IPS-15b (cell line): Measurements from ENCODE around the gene SMARCD3.

Experiments
- H3K27me3 ChIP-seq: one replicate; pipeline ENCODE4 v1.6.1; 2013; ENCODE audit warnings: low read length; ENCODE audit not compliant: control insufficient read depth, insufficient read depth
- H3K36me3 ChIP-seq: one replicate; pipeline ENCODE4 v1.6.1; 2013; ENCODE audit warnings: low read length; ENCODE audit not compliant: control insufficient read depth, insufficient read depth
- H3K4me1 ChIP-seq: one replicate; pipeline ENCODE4 v1.6.1; 2013; ENCODE audit warnings: mild to moderate bottlenecking, low read length; ENCODE audit not compliant: control insufficient read depth, insufficient read depth
- H3K4me3 ChIP-seq: one replicate; pipeline ENCODE4 v1.5.1; 2013; ENCODE audit warnings: low read depth, low read length
- H3K9ac ChIP-seq: one replicate; pipeline ENCODE4 v1.6.1; 2013; ENCODE audit warnings: low read depth, mild to moderate bottlenecking, low read length
- H3K9me3 ChIP-seq: one replicate; pipeline ENCODE4 v1.6.1; 2013; ENCODE audit warnings: mild to moderate bottlenecking, low read length; ENCODE audit not compliant: control insufficient read depth, insufficient read depth

SMARCD3 gene

DNA sequence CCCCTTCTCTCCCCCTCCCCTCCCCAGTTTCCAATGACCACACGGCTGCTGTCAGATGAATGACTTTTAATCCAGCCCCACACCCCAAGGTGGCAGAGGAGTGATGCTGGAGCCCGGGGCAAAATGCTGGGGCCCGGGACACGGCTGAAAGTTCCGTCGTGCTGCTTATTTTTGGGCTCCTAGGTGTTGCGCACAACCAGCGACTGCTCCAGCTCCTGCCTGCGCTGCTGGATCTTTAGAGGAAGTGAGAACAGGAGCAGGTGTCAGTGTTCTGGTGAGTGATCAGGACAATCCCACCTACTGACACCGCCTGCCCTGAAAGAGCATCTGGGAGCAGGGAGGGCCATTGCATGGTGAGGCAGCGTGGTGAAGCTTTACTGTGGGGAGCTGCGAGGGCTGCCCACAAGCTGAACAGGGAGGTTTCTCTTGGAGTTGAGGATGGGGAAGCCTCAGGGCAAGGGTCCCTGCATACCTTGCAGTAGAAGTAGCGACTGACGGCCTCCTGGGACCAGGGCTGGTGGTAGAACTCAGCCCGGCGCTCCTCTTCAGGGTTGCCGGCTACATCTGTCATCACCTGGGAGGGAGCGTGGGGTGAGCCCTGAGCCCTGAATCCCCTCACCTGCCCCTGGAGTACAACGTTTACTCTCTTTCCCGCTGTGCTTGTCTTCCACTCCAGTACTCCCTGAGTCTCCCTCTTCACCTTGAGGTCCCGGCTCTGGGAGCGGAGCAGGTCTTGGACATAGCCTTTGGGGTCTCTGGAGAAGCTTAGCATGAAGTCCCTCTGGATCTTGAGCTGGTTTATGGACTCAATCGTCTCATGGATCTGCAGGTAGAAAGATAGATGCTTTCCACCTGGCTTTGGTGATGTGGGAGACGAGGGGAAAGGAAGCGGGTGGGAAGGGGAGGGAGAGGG lies 9.3 kb downstream of the SMARCD3 start:
- no peaks in the 10 kb centered on the region for H3K9me3 ChIP-seq
- H3K4me3 ChIP-seq, result no peak overlapping the region
- peaks cover 7% of the 10 kb centered on the region for H3K4me1 ChIP-seq
- H3K9ac ChIP-seq, result no peak overlapping the region
- peaks cover 22% of the 10 kb centered on the region for H3K36me3 ChIP-seq
- peaks cover 8% of the 10 kb centered on the region for H3K27me3 ChIP-seq

DNA sequence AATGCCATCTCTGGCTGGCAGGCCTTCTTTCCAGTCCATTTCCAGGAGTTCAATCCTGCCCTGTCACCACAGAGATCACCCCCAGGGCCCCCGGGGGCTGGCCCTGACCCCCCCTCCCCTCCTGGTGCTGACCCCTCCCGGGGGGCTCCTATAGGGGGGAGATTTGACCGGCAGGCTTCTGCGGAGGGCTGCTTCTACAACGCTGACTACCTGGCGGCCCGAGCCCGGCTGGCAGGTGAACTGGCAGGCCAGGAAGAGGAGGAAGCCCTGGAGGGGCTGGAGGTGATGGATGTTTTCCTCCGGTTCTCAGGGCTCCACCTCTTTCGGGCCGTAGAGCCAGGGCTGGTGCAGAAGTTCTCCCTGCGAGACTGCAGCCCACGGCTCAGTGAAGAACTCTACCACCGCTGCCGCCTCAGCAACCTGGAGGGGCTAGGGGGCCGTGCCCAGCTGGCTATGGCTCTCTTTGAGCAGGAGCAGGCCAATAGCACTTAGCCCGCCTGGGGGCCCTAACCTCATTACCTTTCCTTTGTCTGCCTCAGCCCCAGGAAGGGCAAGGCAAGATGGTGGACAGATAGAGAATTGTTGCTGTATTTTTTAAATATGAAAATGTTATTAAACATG lies 10.2 kb downstream of the SMARCD3 start:
- Histone ChIP-seq H3K4me1 (peaks cover 6% of the 10 kb centered on the region), H3K9me3 (no peaks in the 10 kb centered on the region), H3K36me3 (peaks cover 22% of the 10 kb centered on the region), H3K4me3 (no peak overlapping the region), H3K27me3 (peaks cover 4% of the 10 kb centered on the region), H3K9ac (no peak overlapping the region)

- Histone ChIP-seq H3K27me3 (no peaks in the 10 kb centered on the region), H3K4me1 (peaks cover 3% of the 10 kb centered on the region), H3K36me3 (peaks cover 22% of the 10 kb centered on the region), H3K9ac (no peak overlapping the region), H3K9me3 (no peaks in the 10 kb centered on the region), H3K4me3 (no peak overlapping the region)
Measured at GRCh38 chr7:151237244-151238189, 11.0 kb downstream of the SMARCD3 start.

- Histone ChIP-seq H3K4me3 (no peak overlapping the region), H3K9ac (no peak overlapping the region), H3K9me3 (no peaks in the 10 kb centered on the region), H3K27me3 (no peaks in the 10 kb centered on the region), H3K36me3 (peaks cover 22% of the 10 kb centered on the region), H3K4me1 (peaks cover 3% of the 10 kb centered on the region)
Measured at GRCh38 chr7:151236406-151236805, 12.1 kb downstream of the SMARCD3 start.

GRCh38 chr7:151235091-151235787 lies 13.3 kb downstream of the SMARCD3 start:
- peaks cover 3% of the 10 kb centered on the region for H3K4me1 ChIP-seq
- H3K4me3 ChIP-seq, result no peak overlapping the region
- peaks cover 22% of the 10 kb centered on the region for H3K36me3 ChIP-seq
- H3K27me3 ChIP-seq, result no peaks in the 10 kb centered on the region
- H3K9me3 ChIP-seq, result no peaks in the 10 kb centered on the region
- H3K9ac ChIP-seq, result no peak overlapping the region

DNA sequence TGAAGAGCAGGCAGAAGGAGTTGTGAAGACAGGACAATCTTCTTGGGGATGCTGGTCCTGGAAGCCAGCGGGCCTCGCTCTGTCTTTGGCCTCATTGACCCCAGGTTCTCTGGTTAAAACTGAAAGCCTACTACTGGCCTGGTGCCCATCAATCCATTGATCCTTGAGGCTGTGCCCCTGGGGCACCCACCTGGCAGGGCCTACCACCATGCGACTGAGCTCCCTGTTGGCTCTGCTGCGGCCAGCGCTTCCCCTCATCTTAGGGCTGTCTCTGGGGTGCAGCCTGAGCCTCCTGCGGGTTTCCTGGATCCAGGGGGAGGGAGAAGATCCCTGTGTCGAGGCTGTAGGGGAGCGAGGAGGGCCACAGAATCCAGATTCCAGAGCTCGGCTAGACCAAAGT lies 14.7 kb downstream of the SMARCD3 start:
- Histone ChIP-seq H3K9ac (peak overlapping the region; percentile 85), H3K4me3 (peak overlapping the region; percentile 79), H3K9me3 (no peaks in the 10 kb centered on the region), H3K4me1 (peaks cover 3% of the 10 kb centered on the region), H3K27me3 (no peaks in the 10 kb centered on the region), H3K36me3 (peaks cover 22% of the 10 kb centered on the region)

DNA sequence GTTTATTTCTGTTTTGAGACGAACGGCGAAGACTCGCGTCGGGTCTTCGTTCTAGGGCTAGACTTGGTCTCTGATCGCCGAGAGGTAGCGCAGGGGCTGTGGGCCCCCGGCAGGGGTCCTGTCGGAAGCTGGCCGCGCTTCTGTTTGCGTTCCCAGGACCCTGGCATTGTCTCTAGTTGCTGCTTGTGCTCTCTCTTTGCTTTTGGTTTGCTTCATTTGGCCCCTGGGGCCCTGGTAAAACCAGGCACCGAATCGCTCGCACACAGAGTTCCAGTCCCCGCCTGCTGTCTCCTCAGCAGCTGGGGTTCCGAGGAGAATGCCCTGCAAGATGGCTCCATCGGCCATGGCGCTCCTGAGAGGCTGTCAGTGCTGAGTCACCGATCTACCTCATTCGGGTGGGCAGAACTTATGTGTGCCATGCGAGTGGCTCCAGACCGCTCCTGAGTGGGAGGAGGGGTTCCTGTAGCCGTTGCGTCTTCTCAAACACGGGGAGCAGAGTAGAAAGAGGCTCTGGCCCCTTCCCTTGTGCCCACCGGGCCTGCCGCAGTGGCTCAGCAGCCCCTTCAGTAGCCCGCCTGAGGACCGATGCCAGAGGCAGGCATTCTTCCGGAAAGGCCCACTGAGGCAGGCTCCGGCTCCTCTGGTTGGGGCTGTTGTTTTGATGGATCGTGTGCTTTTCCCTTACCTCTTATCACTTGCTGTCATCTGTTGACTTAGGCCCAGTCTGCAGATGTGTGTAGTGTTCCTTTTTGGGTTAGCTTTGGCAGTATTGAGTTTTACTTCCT lies 15.4 kb downstream of the SMARCD3 start:
- Histone ChIP-seq H3K27me3 (no peaks in the 10 kb centered on the region), H3K36me3 (peaks cover 22% of the 10 kb centered on the region), H3K4me3 (peak overlapping the region; percentile 79), H3K9ac (peak overlapping the region; percentile 85), H3K9me3 (no peaks in the 10 kb centered on the region), H3K4me1 (peaks cover 3% of the 10 kb centered on the region)

DNA sequence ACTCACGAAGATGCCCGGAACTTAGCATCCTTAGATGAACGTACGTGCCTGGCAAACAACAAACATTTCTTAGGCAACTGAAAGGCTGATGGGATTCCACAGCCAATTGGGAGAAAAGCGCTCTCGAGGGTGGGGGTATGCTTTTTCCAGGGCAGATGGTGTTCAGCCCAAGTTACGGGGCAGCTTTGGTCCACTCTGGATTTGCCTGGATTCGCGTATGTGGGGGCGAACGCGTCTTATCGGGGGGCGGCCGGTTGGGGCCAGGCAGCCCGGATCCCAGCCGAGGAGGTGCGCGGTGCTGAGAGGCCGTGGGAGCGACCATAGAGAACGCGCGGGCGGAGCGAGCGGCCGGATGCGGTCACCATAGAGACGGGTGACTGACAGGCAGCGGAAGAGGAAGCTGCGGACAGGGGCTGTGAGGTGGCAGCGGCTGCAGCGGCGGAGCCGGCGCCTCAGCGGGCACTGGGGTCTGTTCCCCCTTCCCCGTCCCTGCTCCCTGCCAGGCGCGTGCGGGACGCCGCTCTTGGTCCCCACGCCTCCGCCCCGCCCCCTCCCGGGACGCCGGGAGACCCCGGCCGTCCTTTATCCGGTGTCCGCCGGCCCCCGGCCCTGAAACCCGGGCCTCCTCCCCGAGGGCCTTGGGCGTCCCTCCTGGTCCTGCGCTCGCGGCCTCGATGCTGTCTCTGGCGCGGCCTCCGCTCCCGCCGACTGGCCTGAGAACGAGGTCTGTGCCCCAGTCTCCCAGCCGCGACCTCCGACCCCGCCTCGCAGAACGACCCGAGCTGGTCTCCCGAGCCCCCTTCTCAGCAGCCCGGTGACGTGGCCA lies 16.2 kb downstream of the SMARCD3 start, which contains the start of gene CHPF2:
Gene CHPF2, plus strand, starts transcription at position 393 of the 826 bp plus-strand sequence. CDS start 1,529 bp downstream, outside the sequence.
- Histone ChIP-seq H3K4me3 (peak within 1 kb of the TSS; percentile 79), H3K9ac (peak within 1 kb of the TSS; percentile 85), H3K36me3 (peaks cover 17% of the 10 kb centered on the region), H3K4me1 (peaks cover 5% of the 10 kb centered on the region), H3K27me3 (no peaks in the 10 kb centered on the region), H3K9me3 (no peaks in the 10 kb centered on the region)

- no peaks in the 10 kb centered on the region for H3K9me3 ChIP-seq
- H3K27me3 ChIP-seq, result no peaks in the 10 kb centered on the region
- H3K4me3 ChIP-seq, result no peak overlapping the region
- H3K36me3 ChIP-seq, result peaks cover 11% of the 10 kb centered on the region
- peaks cover 6% of the 10 kb centered on the region for H3K4me1 ChIP-seq
- no peak overlapping the region for H3K9ac ChIP-seq
Measured at GRCh38 chr7:151231080-151231479, 17.4 kb downstream of the SMARCD3 start.

DNA sequence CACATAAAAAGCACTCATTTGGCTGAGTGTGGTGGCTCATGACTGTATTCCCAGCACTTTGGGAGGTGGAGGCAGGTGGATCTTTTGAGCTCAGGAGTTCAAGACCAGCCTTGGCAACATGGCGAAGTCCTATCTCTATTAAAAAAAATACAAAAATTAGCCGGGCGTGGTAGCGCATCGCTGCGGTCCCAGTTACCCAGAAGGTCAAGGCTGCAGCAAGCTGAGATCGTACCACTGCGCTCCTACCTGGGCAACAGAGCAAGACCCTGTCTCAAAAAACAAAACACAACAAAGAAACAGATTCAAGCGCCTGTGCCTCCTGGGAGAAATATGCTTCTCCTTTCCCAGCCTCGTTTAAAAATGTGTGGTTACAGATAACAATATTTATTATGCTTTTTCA lies 19.2 kb downstream of the SMARCD3 start:
- H3K4me3 ChIP-seq, result no peak overlapping the region
- H3K36me3 ChIP-seq, result peaks cover 5% of the 10 kb centered on the region
- H3K9me3 ChIP-seq, result no peaks in the 10 kb centered on the region
- no peak overlapping the region for H3K9ac ChIP-seq
- no peaks in the 10 kb centered on the region for H3K27me3 ChIP-seq
- peaks cover 9% of the 10 kb centered on the region for H3K4me1 ChIP-seq
